Mesenteric fat pad (tissue), 1 donor: ENCODE results near the gene ZNF746. TPM values are rescaled to one million over a fixed set of nuclear protein-coding genes. Genes with fewer than 3 reads are reported as not detected.
"Not testable (repeated sequence)": the region's sequence is repeated elsewhere in the genome, so short reads cannot be mapped to it uniquely, and the experiment has no call there.

Experiments used
- DNase-seq: peaks from one replicate; pipeline ENCODE4 v3.0.0-alpha.2; 2020; ENCODE audit warnings: low spot score
- total RNA-seq: library from RNA; stranded (reverse); fragmentation: NEBNext Ultra II Directional; extraction: Animal tissue kit (Norgen Biotek cat#: 25700); gene quantifications from one replicate; pipeline ENCODE4 v1.2.1, GENCODE V29; 2021
- donor health status: DM: yes; HTN: yes; CAD: no.

ZNF746 gene
- total RNA-seq, 1 donor from 2014 or later = 19.9 TPM

DNA sequence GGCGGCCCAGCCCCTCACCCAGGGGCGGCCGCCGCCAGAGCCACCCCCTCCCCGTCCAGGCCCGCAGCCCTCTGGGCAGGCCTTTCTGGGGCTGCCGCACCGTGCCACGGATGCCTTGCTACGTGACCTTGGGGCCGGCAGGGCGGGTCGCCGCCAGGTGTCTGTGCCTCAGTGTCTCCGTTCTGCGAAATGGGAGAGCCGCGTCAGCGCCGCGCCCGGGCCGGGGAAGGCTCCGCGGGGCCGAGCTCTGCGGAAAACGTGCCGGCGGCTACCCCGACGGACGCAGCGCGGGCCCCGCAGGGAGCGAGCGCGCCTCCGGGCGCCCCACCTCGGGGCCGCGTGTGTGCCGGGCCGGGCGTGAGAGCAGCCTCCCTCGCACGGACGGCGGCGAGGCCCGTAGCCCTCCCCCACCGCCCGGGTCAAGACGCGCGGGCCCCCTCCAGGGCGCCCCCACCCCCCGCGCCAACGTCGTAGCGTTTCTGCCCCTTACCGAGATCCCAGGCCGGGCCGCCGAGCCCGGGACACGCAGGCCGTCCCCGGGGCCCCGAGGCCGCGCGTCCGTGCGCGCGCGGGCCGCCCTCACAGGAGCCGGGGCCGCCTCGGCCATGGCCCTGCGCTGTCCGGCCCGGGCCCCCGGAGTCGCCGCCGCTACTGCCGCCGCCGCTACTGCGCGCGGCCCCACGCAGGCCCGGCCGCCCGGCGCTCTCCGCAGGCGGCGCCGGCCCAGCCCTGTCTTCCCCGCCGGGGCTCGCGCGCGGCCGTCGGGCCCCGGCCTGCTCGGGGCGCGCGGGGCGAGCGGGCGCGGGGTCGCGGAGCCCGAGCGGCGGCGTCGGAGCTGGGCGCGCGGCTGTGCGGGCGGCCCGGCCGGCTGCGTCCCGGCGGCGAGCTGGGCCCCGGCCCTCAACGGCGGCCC is 37.8 kb downstream of the ZNF746 start:
- no peak for DNase-seq

DNA sequence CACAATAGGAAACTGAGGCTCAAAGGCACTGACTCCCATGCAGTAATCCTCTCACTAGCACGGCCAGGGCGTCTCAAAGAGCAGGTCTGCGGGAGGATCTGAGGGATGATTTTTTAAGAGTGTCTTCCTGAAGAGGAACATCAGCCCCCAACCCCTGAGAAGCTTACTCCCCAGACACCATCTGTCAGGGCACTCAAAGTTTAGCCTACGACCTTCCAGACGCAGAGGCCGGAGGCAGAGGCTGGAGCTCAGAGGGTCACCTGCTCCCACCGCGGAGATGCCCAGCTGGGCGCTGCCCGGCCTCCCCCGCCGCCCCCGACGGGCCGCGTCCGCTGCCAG is 38.4 kb downstream of the ZNF746 start:
- DNase-seq = no peak

DNA sequence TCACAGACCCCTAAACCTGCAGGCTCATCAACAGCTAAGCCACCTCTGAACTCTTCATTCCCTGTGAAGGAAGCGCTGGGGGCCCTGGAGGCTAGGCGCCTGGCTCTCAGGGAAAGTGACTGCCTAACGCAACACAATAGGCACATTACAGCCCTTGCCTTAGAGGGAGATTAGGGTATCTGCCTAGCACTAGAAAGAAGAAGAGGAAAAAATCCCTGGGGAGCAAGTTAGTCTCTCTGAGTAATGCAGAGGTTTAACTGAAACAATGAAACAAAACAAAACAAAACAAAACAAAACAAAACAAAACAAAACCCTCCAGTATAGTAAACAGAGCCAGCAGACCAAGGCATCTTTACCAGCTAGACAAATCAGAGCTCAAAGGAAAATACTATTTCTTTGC is 39.4 kb downstream of the ZNF746 start:
- no peak for DNase-seq

DNA sequence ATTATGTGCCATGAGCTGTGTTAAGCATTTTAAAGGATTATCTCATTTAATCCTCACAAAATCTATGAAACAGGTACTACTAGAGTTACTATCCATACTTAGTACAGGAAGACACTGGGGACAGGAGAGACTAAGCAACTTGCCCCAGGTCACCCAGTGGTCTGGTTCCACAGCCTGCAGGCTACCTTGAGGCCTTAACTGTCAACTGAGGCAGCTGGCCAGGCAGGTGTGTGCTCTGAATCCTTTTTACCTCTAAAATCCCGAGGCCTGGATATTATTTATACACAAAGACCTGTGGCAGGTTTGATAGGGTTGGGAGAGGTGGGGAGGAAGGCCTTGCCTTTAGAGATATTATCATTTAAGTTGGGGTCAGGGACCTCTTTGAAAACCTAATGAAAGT is 39.8 kb downstream of the ZNF746 start:
- DNase-seq = no peak

DNA sequence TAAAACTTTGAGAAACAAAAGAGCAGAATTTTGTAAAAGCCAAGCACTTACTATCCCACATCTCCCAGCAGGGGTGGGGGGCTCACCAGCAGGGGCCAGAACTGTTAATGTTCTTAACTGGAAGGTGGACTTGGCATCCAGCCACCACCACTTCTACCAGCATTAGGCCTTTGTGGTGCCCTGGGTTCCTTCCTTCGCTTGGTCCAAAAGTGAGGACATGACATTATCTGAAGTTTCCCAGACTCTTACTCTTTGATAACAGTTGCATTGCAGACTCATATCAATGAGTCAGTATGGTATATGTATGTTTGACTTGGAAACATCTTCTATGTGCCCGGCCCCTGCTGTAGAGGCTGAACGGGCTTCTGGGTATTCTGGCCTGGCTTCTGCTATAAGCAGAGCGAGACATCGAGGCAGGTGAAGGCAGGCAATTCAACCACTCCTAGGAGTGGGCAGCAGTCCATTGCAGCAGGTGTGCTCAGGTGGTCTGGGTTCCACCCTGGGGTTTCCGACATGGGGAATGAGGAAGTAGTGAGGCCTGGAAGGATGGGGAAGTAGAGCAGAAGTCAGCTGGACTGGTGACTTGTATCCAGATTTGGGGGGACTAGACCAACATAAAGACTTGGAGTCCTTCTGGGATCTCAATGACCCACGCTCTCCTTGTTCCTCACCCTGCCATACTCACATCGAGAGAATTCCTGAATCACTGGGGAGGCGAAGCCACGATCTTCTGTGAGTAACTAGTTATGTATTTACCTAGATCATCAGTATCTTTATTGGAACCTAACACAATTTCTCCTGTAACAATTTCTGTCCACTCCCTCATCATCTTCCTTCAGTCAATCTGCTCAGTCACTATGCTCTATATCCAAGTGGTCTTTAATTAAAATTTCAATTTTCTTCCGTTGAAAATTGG is 40.8 kb downstream of the ZNF746 start:
- peak; percentile 53 for DNase-seq

DNA sequence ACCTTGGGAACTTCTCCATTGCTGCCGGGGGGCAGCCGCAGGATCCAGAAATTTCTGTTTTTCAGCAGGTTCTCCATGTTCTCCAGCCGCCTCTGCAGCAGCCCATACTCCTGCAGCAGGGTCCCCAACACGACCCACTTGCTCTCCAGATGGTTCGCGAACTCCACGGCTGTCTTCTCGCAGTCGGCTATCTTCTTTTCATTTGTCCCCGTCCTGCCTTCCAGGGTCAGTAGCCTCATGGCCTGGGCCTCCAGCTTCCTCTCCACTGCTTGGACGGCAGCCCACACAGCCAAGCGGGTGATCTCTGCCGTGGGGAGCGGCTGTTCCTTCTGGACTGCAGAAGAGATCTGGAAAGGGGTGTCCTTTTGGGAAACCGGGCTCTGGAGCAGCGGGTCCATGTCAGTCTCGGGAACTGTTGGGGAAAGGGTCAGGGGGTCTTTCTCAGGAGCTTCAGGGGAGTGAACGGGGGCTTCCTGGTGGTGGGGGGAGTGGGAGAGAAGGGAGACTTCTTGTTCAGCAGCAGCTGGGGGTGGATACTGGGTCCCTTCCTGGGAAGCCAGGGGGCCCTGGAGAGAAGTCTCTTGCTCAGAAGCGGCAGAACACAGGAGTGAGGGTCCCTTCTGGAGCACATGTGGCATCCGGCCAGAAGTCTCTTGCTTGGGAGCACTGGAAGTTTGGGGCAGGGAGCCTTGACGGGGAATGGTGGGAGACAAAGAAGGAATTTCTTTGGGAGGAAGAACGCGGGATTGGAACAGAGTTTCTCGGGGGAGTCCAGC is 42.2 kb downstream of the ZNF746 start:
- peak; percentile 76 for DNase-seq

DNA sequence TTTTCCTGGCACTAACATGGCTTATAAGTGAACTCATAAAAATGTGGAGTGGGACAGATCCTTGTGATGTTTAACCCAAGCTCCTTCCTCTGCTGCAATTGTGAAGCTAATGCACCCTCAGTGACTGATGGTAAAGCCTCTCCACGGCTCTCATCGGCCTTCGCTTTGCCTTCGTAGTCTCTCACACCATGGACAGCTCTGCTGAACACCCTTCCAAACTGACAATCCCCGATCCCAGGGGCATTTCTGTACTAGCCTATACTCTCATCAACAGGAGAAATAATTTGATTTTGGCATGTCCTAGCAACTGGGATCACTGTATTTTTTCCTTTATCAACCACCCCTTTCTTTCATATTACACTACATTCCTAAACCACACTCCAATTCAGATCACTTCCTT is 42.9 kb downstream of the ZNF746 start:
- DNase-seq = no peak

DNA sequence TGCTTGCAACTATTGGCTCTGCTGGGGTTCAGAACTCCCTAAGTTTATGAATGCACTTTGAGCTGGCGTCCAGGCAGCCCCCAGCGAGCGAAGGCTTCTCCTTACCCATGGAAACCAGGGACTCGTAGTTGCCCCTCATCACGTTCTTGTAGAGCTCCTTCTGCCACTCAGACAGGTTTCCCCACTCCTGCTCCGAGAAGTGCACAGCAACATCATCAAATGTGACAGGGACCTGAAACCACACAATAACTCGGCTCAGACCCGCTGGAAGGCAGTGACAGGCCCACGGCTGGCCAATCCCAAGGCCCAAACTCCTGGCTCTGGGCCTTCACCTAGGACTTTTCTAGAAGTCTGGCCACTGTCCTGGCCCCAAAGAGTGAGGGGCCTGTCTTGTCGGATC is 43.6 kb downstream of the ZNF746 start:
- DNase-seq = peak; percentile 76

DNA sequence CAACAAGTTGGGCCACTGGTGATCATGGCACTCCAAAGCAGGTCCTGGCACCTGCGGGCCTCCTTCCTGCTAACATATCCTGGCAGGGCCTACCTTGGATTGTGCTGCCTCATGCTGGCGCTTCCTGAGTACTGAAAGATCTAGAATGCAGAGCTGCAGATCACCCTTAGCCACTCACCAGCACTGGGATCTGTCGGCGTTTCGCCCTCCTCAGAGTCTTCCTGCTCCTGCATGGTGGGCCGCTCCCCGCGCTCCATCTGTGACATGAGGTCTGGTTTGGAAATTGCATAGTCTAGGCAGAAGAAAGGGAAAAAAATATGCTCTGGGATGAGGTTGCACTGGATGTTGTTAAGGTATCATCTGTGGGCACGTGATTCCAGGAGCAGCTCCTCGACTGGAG is 46.8 kb downstream of the ZNF746 start:
- no peak for DNase-seq

DNA sequence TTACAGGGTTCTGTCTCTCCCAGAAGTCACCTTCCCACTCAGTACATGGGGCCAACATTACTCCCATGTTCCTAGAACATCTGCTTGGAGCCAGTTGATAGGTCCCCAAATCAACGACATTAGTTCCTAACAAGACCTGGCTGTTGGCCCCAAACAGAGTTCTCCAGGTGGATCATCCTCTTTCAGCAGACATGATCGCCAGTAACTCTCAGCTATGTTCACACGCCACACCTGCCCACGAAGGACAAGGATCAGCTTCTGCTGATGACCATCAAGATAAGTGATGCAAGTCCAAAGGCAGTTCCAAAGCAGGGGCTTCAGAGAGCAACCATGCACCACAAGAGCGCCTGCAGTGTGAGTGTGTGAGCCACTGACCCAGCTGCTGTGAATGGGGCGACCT is 47.7 kb downstream of the ZNF746 start:
- DNase-seq = no peak

DNA sequence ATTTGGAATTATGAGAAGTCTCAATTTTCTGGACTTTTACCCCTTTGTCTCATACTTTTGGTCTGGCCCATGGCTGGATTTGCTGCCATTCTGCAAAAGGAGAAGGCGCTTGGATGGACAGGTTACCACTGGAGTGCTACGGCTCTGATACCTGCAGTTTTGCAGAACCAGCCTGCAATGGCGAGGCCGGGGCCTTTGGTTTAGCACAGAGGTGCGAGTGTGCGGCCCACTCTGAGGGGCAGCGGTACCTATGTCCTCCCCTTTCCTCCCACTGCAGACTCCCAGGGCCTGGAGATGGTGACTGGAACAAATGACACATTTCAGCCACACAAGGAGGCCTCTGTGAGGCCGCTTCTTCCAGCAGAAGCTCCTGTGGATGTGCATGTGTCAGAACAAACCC is 48.6 kb downstream of the ZNF746 start:
- no peak for DNase-seq

DNA sequence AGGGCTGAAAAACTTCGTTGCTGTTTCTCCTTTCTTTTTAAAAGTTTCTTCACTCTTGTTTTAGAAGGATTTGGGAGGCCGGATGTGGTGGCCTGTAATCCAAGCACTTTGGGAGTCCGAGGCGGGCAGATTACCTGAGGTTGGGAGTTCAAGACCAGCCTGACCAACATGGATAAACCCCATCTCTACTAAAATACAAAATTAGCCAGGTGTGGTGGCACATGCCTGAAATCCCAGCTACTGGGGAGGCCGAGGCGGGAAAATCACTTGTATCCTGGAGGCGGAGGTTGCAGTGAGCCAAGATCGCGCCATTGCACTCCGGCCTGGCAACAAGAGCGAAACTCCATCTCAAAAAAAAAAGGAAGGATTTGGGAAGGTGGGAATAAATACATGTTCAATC is 51.6 kb downstream of the ZNF746 start:
- DNase-seq = not testable (repeated sequence)

DNA sequence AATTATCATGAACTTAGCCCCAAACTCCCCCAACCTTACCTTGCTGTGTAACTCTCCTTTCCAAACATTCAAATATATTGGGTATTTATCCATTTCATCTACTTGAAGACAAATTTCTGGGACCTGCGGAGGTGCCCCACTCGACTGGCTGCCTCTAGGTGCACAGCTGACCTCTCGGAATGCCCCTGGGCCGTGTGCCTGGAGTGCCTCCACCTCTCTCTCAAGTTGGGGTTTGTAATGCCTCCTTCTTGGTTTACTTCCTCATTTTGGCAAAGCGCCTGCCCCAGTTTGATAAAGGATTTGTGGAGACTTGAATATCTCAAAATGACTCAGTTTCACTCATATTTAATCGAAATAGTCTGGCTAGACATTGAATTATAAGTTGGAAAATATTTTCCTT is 53.3 kb downstream of the ZNF746 start:
- DNase-seq = no peak

DNA sequence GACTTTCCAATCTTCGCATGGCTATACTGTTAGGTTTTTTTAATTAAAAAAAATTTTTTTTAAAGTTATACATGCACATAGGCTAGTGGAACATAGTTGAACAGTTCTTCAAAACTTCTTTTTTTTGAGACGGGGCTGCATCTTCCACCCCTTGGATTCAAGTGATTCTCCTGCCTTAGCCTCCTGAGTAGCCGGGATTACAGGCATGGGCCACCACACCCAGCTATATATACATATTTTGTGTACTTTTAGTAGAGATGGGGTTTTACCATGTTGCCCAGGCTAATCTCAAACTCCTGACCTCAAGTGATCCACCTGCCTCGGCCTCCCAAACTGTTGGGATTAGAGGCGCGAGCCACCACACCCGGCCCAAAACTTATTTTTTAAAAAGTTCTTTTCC is 54.1 kb downstream of the ZNF746 start:
- DNase-seq = no peak

DNA sequence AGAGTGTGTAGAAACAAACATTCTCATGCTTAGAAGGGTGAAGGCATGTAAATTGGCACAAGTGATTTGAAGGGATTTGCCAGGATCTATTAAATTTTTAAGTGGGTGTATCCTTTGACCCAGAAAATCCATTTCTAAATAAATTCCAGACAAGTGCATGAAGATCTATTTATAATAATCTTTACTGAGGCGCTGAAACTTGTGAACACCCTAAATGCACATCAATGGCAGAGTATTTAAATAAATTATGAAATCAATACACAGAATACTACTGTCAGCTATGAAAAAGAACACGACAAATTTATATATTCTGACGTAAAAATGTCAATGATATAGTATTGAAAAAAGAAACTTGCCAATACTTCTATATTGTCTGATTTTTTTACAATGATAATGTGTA is 54.7 kb downstream of the ZNF746 start:
- no peak for DNase-seq

DNA sequence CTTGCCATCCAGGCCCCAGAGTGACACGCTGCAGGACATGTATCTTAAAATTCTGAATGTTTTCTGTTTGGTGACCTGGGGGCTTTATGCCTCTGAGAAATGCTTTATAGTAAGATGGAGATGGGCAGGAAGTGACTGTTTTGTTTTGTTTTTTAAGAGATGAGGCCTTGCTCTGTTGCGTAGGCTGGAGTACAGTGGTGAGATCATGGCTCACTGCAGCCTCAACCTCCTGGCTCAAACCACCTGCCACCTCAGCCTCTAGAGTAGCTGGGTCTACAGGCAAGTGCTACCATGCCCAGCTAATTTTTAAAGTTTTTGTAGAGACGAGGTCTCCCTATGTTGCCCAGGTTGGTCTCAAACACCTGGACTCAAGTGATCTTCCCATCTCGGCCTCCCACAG is 57.4 kb downstream of the ZNF746 start:
- DNase-seq = no peak

DNA sequence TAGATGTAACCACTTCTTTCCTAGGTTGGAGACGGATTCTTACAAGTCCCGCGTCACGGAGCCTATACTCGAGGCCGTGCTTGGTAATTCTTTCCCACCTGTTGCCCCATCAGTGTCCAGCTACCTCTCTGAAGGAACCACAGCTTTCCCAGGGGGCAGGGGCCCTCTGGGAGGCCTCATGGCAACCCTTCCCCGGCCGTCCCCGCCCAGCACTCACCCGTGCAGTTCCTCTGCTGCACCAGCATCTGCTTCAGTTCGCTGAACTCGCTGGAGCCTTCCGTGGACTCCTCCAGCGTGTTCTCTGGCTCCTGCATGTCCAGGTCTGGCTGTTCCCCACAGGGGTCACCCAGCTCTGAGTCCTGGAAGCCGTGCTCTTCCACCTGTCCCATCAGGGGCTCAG is 61.3 kb downstream of the ZNF746 start:
- DNase-seq = no peak

DNA sequence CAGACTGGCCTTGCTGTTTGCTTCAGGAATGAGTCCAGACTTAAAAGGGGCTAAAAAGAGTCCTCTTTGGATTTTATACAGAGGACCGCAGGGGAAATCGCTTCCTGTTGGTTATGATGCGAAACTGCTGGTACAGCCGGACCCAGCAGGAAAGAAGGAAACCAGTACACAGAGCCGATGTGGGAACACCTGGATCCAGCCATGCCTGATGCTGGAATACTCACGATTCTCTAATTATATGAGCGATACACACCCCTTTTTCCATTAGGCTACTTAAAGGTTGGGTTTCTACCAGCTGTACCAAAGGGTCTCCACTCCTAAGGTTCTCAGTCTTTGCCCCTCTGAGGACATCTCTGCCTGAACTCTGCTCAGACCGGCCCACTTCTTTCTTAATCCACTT is 64.5 kb downstream of the ZNF746 start:
- DNase-seq = no peak

DNA sequence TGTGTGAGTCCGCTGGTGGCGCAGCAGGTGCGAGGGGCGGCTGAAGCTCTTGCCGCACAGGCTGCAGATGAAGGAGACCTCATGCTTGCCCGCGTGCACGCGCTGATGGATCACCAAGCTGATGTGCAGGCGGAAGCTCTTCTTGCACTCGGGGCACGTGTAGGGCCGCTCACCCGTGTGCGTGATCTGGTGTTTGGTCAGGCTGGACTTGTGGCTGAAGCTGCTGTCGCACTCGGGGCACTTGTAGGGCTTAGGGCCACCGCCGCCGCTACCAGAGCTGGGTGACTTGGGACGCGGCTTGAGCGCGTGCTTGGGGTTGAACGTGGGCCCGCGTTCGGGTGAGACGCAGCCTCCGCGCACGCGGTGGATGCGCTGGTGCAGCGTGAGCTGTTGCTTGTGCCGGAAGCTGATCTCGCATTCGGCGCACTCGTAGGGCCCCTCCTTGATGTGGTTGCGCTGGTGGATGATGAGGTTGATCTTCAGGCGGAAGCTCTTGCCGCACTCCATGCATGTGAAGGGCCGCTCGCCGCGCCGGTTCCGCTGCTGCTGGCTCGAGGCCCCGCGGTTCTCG is 65.4 kb downstream of the ZNF746 start:
- DNase-seq = no peak

DNA sequence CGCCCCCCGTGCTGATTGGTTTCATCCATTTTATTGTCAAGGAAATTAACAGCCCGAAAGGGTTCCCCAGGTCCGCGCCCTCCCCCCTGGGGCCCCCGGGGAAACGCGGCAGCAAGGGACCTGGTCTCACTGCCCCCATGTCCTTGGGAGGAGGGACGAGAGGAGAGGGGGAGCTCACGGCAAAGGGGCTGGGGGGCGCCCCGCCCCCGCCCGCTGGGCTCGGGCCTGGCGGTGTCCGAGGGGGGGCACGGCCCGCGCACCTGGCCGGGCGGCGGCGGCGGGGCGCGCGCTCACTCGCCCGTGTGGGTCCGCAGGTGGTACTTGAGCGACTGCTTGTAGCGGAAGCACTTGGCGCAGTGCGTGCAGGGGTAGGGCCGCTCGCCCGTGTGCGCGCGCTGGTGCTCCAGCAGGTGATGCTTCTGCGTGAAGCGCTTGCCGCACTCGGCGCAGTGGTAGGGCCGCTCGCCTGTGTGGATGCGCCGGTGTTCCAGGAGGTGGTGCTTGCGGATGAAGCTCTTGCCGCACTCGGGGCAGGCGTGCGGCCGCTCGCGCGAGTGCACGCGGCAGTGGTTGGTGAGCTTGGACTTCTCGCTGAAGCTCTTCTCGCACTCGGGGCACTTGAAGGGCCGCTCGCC is 66.0 kb downstream of the ZNF746 start:
- no peak for DNase-seq

DNA sequence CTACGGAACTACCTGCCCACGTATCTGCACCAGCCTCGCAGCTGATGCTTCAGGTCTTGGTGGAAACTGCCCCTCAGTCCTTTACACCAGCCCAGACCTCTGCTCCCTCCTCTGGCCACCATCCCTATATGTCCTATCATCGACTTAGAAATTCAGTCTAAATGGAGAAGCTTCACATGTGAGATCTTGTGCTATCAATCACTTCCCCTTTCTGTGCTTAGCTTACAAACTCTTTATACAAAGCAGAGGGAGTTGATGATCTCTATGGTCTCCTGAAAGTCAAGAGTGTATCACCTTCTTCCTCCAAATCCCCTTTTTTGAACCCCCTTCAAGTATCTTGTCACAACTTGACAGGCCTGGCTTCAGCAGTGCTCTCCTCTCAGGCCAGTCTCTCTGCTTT is 67.4 kb downstream of the ZNF746 start:
- no peak for DNase-seq
